Measurements from ENCODE around the gene FMO3. TPM values are rescaled to one million over a fixed set of nuclear protein-coding genes. Genes with fewer than 3 reads are reported as not detected.
A peak's percentile ranks its signal among the peaks of the same experiment; 100 is the strongest.

Gene FMO3
- total RNA-seq, 3 donors from 2014 or later, result 5.3 to 19.3 (median 6.1) TPM

- Histone ChIP-seq H3K4me1 (no peaks in the 10 kb centered on the region), H3K27ac (no peak overlapping the region), H3K27me3 (no peaks in the 10 kb centered on the region), H3K36me3 (no peaks in the 10 kb centered on the region), H3K4me3 (no peak overlapping the region), H3K9me3 (no peaks in the 10 kb centered on the region)
- TF ChIP-seq POLR2AphosphoS5 (IDR thresholded peaks at IDR 0.05) (no peak), CTCF (IDR thresholded peaks at IDR 0.05) (no peak), POLR2A (IDR thresholded peaks at IDR 0.05) (no peak)
- intact Hi-C loops (cut with DNase I; ENCODE audit: low total_unique reads), result no loop called here
- DNase-seq (ENCODE audit: low spot score in 2 of 2), result no peak
Measured at GRCh38 chr1:171159148-171159547, 68.4 kb downstream of the FMO3 start.

GRCh38 chr1:171160211-171160610 is 69.5 kb downstream of the FMO3 start:
- Histone ChIP-seq H3K4me3 (no peak overlapping the region), H3K27me3 (no peaks in the 10 kb centered on the region), H3K9me3 (no peaks in the 10 kb centered on the region), H3K27ac (peak overlapping the region; percentile 53 to 57), H3K4me1 (no peaks in the 10 kb centered on the region), H3K36me3 (no peaks in the 10 kb centered on the region)
- intact Hi-C loops (cut with DNase I; ENCODE audit: low total_unique reads), result no loop called here
- no peak for TF ChIP-seq POLR2AphosphoS5 (IDR thresholded peaks at IDR 0.05)
- no peak for TF ChIP-seq POLR2A (IDR thresholded peaks at IDR 0.05)
- TF ChIP-seq CTCF (IDR thresholded peaks at IDR 0.05), result no peak
- DNase-seq (ENCODE audit: low spot score in 2 of 2), result no peak

GRCh38 chr1:171160639-171161354 is 70.1 kb downstream of the FMO3 start:
- no peak for DNase-seq (ENCODE audit: low spot score in 2 of 2)
- H3K27ac ChIP-seq, result peak overlapping the region; percentile 53 to 57
- intact Hi-C loops (cut with DNase I; ENCODE audit: low total_unique reads), result no loop called here

GRCh38 chr1:171161431-171161830 is 70.7 kb downstream of the FMO3 start:
- H3K27ac ChIP-seq, result no peak overlapping the region
- H3K4me3 ChIP-seq, result no peak overlapping the region
- no peak for DNase-seq (ENCODE audit: low spot score in 2 of 2)
- H3K27me3 ChIP-seq, result no peaks in the 10 kb centered on the region
- TF ChIP-seq POLR2AphosphoS5 (IDR thresholded peaks at IDR 0.05) (no peak), CTCF (IDR thresholded peaks at IDR 0.05) (no peak), POLR2A (IDR thresholded peaks at IDR 0.05) (no peak)
- no peaks in the 10 kb centered on the region for H3K36me3 ChIP-seq
- no peaks in the 10 kb centered on the region for H3K9me3 ChIP-seq
- intact Hi-C loops (cut with DNase I; ENCODE audit: low total_unique reads), result no loop called here
- H3K4me1 ChIP-seq, result no peaks in the 10 kb centered on the region

More at GRCh38 chr1:171160639-171161354, 70.1 kb downstream of the FMO3 start:
- TF ChIP-seq POLR2AphosphoS5 (IDR thresholded peaks at IDR 0.05) (no peak), POLR2A (IDR thresholded peaks at IDR 0.05) (no peak), CTCF (IDR thresholded peaks at IDR 0.05) (no peak)
- H3K36me3 ChIP-seq, result no peaks in the 10 kb centered on the region
- no peaks in the 10 kb centered on the region for H3K4me1 ChIP-seq
- no peak overlapping the region for H3K4me3 ChIP-seq
- H3K27me3 ChIP-seq, result no peaks in the 10 kb centered on the region
- H3K9me3 ChIP-seq, result no peaks in the 10 kb centered on the region

GRCh38 chr1:171166361-171166760 is 75.7 kb downstream of the FMO3 start:
- H3K9me3 ChIP-seq, result no peaks in the 10 kb centered on the region
- H3K27me3 ChIP-seq, result no peaks in the 10 kb centered on the region
- TF ChIP-seq CTCF (IDR thresholded peaks at IDR 0.05) (no peak), POLR2AphosphoS5 (IDR thresholded peaks at IDR 0.05) (no peak), POLR2A (IDR thresholded peaks at IDR 0.05) (no peak)
- intact Hi-C loops (cut with DNase I; ENCODE audit: low total_unique reads), result no loop called here
- no peaks in the 10 kb centered on the region for H3K4me1 ChIP-seq
- H3K4me3 ChIP-seq, result no peak overlapping the region
- no peak for DNase-seq (ENCODE audit: low spot score in 2 of 2)
- H3K36me3 ChIP-seq, result no peaks in the 10 kb centered on the region
- no peak overlapping the region for H3K27ac ChIP-seq

Other genes with a start within 250 kb of the FMO3 start
- gene MROH9, start 155.4 kb upstream of the FMO3 start, total RNA-seq, result not detected
- 100 to 1,000 TPM in 2 of 3 donors, 10 to 100 TPM in 1; 79.5 to 141 (median 132) TPM for gene FMO2, start 94.4 kb downstream of the FMO3 start, total RNA-seq
- gene FMO1, start 157.6 kb downstream of the FMO3 start, total RNA-seq, result 1 to 10 TPM; 4.3 to 9.4 (median 7.0) TPM
- 10 to 100 TPM in 2 of 3 donors, 1 to 10 TPM in 1; 7.7 to 27.7 (median 20.3) TPM for gene FMO4, start 223.3 kb downstream of the FMO3 start, total RNA-seq

Measured in breast epithelium (tissue), 4 donors.